ENCODE measurements around the gene SLC38A10.

DNA sequence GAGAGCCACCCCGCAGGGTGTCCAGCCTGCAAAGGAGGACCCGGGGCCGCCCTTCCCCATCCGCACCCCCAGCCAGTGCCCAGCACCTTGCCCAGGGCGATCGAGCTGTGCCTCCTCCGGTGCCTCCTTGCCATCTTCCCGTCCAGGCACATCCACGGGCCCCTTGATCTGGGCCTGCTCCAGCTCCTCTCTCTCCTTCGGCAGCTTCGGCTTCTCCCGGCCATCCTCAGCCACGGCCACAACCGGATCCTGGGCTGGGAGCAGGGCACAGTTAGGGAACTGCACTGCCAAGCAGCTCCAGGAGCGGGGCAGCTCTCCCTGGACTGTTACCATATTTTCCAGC, 42.1 kb downstream of the SLC38A10 start:
- TF ChIP-seq POLR2A (IDR thresholded peaks at IDR 0.05) (no peak), CTCF (IDR thresholded peaks at IDR 0.05) (no peak), POLR2AphosphoS5 (IDR thresholded peaks at IDR 0.05; ENCODE audit: insufficient read depth in 1 of 2, low read depth in 1 of 2) (no peak)
